ENCODE results near the gene PLEK. TPM values are rescaled to one million over a fixed set of nuclear protein-coding genes. Genes with fewer than 3 reads are reported as not detected.

The PLEK gene
- total and polyA plus RNA-seq, 9 of the 15 experiments (the other 6 are each of a cell fraction or from before 2014, with no cell fraction given), result 0.14 to 1.2 (median 0.36) TPM

GRCh38 chr2:68390114-68390513 is 25.0 kb downstream of the PLEK start (continued):
- TF ChIP-seq BRCA1 (IDR thresholded peaks at IDR 0.05) (no peak), BRCA1 (CRISPR knock-in tag; IDR thresholded peaks at IDR 0.05) (no peak), MEIS2 (IDR thresholded peaks at IDR 0.05; ENCODE audit: partially characterized antibody) (no peak), C11orf30 (IDR thresholded peaks at IDR 0.05; ENCODE audit: low read depth) (no peak), DPF2 (IDR thresholded peaks at IDR 0.05) (no peak), ZNF212 (CRISPR knock-in tag; IDR thresholded peaks at IDR 0.05) (no peak)

GRCh38 chr2:68390586-68390985 is 25.5 kb downstream of the PLEK start:
- ATAC-seq (no peak), DNase-seq (ENCODE audit: extremely low read depth in 1 of 4, low spot score in 3 of 4) (no peak), FAIRE-seq (no peak)
- 0 out of 5 replicates have a peak, but pooled peaks cover 0 to 5% of the 10 kb centered on the region in 2 experiments for H3K27me3 ChIP-seq (ENCODE audit: control insufficient read depth in 2 of 2, insufficient read depth in 2 of 2, low read length in 2 of 2)
- no peak overlapping the region for H3K9ac ChIP-seq (ENCODE audit: insufficient read depth in 1 of 2, low read depth in 2 of 2, low read length in 2 of 2)
- ChIA-PET CTCF (ENCODE audit: low intra/inter-chr PET ratio) (no interaction called here), POLR2A (interaction anchor here (1.0 to 1.8 kb wide), 4 partner anchors 9 to 39 kb away, joined by 3 to 4 read pairs (median 3); no protein-coding TSS in a partner anchor)
- H3K4me1 ChIP-seq (replicated peaks in 1 of 2; ENCODE audit: control insufficient read depth in 2 of 2, insufficient read depth in 2 of 2, low read length in 2 of 2), result peaks cover 5 to 17% of the 10 kb centered on the region in 2 experiments; a peak in 4 of 5 replicates
- intact Hi-C loops (cut with micrococcal nuclease) (no loop called here), in situ Hi-C loops (cut with MboI) (no loop called here)
- H3K79me2 ChIP-seq (ENCODE audit: control insufficient read depth, insufficient read depth, low read length), result no peaks in the 10 kb centered on the region
- H3K9me1 ChIP-seq (ENCODE audit: control insufficient read depth, insufficient read depth, low read length), result no peaks in the 10 kb centered on the region
- H4K20me1 ChIP-seq (replicated peaks; ENCODE audit: control insufficient read depth, insufficient read depth, low read length), result no peaks in the 10 kb centered on the region
- H3K4me3 ChIP-seq, result no peak overlapping the region
- H3K36me3 ChIP-seq (ENCODE audit: control insufficient read depth, insufficient read depth, low read length), result no peaks in the 10 kb centered on the region
- no TSS peak for BruUV-seq (replicated peaks)
- H3K4me2 ChIP-seq (ENCODE audit: insufficient read depth, low read length), result no peak overlapping the region
- no peak overlapping the region for H3K27ac ChIP-seq (ENCODE audit: extremely low read depth, low read depth, low read length)
- H2AFZ ChIP-seq (ENCODE audit: low read depth, low read length), result no peak overlapping the region
- no peaks in the 10 kb centered on the region for H3K9me3 ChIP-seq (replicated peaks; ENCODE audit: control insufficient read depth, insufficient read depth, low read depth, low read length)
- TF ChIP-seq RFX1 (IDR thresholded peaks at IDR 0.05) (no peak), FOXP4 (CRISPR knock-in tag; IDR thresholded peaks at IDR 0.05; ENCODE audit: borderline replicate concordance) (no peak), HDAC3 (IDR thresholded peaks at IDR 0.05; ENCODE audit: borderline replicate concordance, partially characterized antibody) (no peak), SREBF2 (CRISPR knock-in tag; IDR thresholded peaks at IDR 0.05) (no peak), CREB3L1 (IDR thresholded peaks at IDR 0.05; ENCODE audit: borderline replicate concordance, low read depth) (no peak), DDX20 (tag; IDR thresholded peaks at IDR 0.05; ENCODE audit: low read depth) (no peak), TRIM25 (IDR thresholded peaks at IDR 0.05; ENCODE audit: borderline replicate concordance) (no peak), ZSCAN29 (IDR thresholded peaks at IDR 0.05) (no peak), MTF1 (CRISPR knock-in tag; IDR thresholded peaks at IDR 0.05; ENCODE audit: borderline replicate concordance) (no peak), IFI16 (CRISPR knock-in tag; IDR thresholded peaks at IDR 0.05) (no peak), ESRRB (CRISPR knock-in tag; IDR thresholded peaks at IDR 0.05; ENCODE audit: borderline replicate concordance) (no peak), ZNF12 (CRISPR knock-in tag; IDR thresholded peaks at IDR 0.05) (no peak), KAT7 (CRISPR knock-in tag; IDR thresholded peaks at IDR 0.05; ENCODE audit: borderline replicate concordance) (no peak)
